Stomach smooth muscle (tissue), 2 donors: ENCODE measurements around the gene SCD5.

Experiments used
- H3K27ac ChIP-seq: one replicate; pipeline ENCODE4 v1.7.0; 2013; ENCODE audit warnings: mild to moderate bottlenecking, low read length, inconsistent platforms
- H3K27me3 ChIP-seq, 2 donors: one replicate each; pipeline ENCODE4 v1.7.0; 2013; ENCODE audit warnings: low read length in 2 of 2; ENCODE audit not compliant: insufficient read depth in 2 of 2, control insufficient read depth in 1 of 2
- H3K36me3 ChIP-seq, 2 donors: one replicate each; pipeline ENCODE4 v1.7.0; 2013; ENCODE audit warnings: low read length in 2 of 2; ENCODE audit not compliant: control insufficient read depth in 2 of 2, insufficient read depth in 2 of 2
- H3K4me1 ChIP-seq: one replicate; pipeline ENCODE4 v1.7.0; 2013; ENCODE audit warnings: low read length; ENCODE audit not compliant: control insufficient read depth, insufficient read depth
- H3K4me3 ChIP-seq, 2 donors: one replicate each; pipeline ENCODE4 v1.7.0; 2013; ENCODE audit warnings: low read length in 2 of 2
- H3K9ac ChIP-seq, 2 donors: one replicate each; pipeline ENCODE4 v1.7.0; 2013; ENCODE audit warnings: low read length in 2 of 2, mild to moderate bottlenecking in 1 of 2
- H3K9me3 ChIP-seq, 2 donors: one replicate each; pipeline ENCODE4 v1.7.0; 2013; ENCODE audit warnings: low read length in 2 of 2; ENCODE audit not compliant: control insufficient read depth in 2 of 2
- donor health status: healthy.
- donor health status: Pancreatic carcinoma.

The SCD5 gene

DNA sequence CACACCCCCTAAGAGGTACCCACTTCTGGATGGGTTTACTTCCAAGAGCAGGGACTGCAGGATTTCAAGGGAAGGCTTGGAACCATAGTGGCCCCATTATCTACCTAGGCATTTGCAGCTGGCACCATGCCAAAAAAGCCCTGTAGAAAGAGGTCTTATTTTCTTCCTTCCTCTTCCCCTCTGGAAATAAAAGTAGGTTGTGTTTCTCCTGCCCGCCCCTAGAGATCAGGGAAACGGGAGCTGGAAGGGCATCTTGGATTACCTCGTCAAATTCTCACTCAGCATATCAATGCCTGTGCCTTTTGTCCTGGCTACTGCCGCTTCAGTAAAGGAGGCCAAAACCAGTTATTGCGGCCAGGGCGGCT is 1.6 kb downstream of the SCD5 start:
- H3K4me1 ChIP-seq, result peaks cover 14% of the 10 kb centered on the region
- no peaks in the 10 kb centered on the region for H3K27me3 ChIP-seq
- H3K9ac ChIP-seq, result no peak overlapping the region
- no peaks in the 10 kb centered on the region for H3K9me3 ChIP-seq
- no peak overlapping the region for H3K27ac ChIP-seq
- peak overlapping the region; percentile 42 to 81 for H3K4me3 ChIP-seq
- peaks cover 0 to 2% of the 10 kb centered on the region in 2 donors for H3K36me3 ChIP-seq

DNA sequence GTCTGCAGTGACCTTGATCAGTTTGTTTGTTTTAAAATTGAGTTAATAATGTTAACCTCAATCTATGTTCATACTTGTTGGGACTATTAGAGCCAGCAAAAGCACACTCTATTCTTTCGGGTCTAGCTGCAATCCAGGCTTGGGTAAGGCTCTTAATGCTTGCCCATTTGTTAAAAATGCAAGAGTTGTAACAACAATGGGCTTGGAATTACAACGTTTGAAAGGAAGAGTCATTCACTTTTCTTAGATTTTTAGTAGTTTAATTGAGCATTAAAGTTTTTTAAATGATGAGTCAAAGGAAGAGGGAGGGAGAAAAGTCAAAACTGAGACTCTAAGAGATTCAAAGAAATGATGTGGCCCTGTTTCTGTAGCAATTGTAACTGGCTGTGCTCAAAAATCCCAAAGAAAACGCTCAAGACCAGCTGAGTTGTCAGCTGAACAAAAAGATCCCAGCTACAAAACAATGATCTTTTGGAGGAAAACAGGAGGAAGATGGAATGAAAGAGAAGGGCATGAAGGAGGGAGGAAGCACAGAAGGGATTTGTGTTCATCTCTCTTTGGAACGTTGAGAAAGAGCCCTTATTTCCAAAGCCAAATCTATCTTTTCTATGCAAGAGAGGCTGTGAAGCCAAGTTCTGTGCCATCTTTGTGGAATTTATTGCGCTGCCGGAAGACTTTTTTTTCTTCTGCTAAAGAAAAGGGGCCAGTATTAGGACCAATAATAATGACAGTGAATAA is 5.5 kb downstream of the SCD5 start:
- Histone ChIP-seq H3K9ac (no peak overlapping the region), H3K36me3 (peaks cover 0 to 2% of the 10 kb centered on the region in 2 donors), H3K9me3 (no peaks in the 10 kb centered on the region), H3K4me1 (peaks cover 18% of the 10 kb centered on the region), H3K27ac (no peak overlapping the region), H3K27me3 (no peaks in the 10 kb centered on the region), H3K4me3 (no peak overlapping the region)

DNA sequence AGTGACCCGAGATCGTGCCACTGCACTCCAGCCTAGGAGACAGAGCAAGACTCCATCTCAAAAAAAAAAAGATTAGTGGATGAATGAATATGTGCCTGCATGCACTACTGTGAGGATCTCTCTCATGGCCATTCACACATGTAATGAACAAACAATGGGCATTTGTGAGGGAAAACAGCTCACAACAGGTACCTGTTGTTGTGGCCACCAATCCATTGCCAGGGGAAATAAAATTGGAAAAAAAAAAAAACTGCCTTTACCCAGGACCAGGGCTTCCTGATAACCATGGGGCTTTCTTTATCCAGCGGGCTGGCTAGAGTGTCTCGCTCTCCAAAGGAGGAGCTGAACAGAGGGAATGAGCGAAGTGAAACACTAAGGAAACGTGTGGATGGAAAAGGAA is 7.4 kb downstream of the SCD5 start:
- H3K9ac ChIP-seq, result no peak overlapping the region
- H3K27me3 ChIP-seq, result no peaks in the 10 kb centered on the region
- H3K27ac ChIP-seq, result no peak overlapping the region
- H3K36me3 ChIP-seq, result peaks cover 2 to 4% of the 10 kb centered on the region in 2 donors
- H3K4me3 ChIP-seq, result no peak overlapping the region
- no peaks in the 10 kb centered on the region for H3K9me3 ChIP-seq
- peaks cover 9% of the 10 kb centered on the region for H3K4me1 ChIP-seq

DNA sequence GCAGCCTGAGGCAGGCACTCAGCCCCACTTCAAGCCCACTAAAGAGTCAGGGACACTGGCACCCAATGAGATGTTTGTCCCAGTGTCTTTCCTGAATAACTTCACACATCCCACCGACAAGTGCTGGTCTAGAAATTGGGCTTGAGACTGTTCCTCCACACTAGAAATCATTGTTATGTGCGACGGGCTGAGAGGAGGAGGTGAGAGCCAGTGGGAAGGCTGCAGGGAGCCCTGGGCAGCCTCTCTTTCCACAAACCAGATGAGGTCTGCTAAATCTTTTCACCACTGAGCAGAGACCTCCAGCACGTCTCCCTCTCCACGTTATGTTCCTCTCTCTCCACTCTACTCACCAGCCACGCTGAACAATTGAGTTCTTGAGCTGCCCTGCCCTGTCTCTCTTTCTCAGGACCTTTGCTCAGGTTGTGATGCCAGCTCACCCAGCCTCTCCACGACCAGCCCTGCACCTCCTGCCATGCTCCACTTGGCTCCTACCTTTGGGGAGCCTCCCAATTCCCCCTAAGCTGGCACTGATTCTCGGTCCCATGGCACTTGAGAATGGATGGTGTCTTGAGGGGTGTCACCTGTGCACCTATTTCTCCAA is 8.4 kb downstream of the SCD5 start:
- peaks cover 2 to 4% of the 10 kb centered on the region in 2 donors for H3K36me3 ChIP-seq
- no peak overlapping the region for H3K9ac ChIP-seq
- H3K27ac ChIP-seq, result no peak overlapping the region
- peaks cover 9% of the 10 kb centered on the region for H3K4me1 ChIP-seq
- no peaks in the 10 kb centered on the region for H3K9me3 ChIP-seq
- H3K27me3 ChIP-seq, result no peaks in the 10 kb centered on the region
- H3K4me3 ChIP-seq, result no peak overlapping the region

DNA sequence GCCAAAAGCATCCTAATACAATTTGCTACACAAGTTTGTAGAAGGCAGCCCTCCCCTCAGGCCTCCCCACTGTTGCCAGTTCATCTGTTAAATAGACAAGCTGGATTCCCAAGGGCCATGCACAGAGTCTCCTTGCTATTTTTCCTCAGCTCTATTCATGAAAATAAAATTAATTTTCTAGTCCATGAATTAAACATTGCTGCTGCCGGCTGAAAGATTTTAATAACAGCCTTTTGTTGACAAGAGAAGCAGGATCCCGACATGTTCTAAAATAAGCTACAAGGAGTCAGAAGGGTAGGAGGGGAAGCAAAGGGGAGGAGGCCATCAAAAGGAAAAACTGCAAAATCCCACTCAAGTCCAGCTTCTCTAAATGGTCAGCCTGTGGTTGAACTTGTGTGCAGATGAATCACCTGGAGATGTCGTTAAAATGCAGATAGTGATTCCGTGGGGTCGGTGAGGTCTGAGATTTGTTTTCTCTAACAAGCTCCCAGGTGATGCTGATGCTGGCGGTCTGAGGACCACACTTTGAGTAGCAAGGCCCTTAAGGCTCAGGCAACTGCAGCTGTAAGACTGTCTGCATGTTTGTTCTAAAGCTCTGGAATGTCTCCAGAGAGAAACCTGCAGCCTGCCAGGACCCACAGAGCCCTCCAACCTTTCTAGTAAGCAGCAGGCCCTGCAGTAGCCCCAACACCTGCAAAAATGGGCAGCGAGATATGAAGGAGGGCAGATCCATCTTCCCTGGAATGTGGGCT is 9.4 kb downstream of the SCD5 start:
- Histone ChIP-seq H3K27me3 (no peaks in the 10 kb centered on the region), H3K9ac (peak overlapping the region in 1 of 2 donors; percentile 28), H3K4me1 (peaks cover 14% of the 10 kb centered on the region), H3K36me3 (peaks cover 0 to 4% of the 10 kb centered on the region in 2 donors), H3K4me3 (no peak overlapping the region), H3K9me3 (no peaks in the 10 kb centered on the region), H3K27ac (no peak overlapping the region)

DNA sequence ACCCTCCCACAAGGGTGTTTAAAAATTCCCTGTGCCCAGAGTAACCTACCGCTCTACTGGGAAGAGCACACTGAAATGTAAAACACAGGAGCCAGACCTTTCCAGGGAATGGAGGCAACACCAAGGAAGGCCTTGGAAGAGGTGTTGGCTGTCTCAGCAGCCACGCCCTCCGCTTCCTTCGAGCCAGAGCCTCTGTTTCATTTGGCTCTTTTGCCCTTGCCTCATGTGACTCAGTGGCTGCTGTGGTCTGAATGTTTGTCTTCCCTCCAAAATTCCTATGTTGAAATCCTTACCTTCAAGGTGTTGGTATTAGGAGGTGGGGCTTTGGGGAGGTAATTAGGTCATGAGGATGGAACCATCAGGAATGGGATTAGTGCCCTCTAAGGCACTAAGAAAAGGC is 11.3 kb downstream of the SCD5 start:
- Histone ChIP-seq H3K4me1 (peaks cover 14% of the 10 kb centered on the region), H3K27ac (no peak overlapping the region)

DNA sequence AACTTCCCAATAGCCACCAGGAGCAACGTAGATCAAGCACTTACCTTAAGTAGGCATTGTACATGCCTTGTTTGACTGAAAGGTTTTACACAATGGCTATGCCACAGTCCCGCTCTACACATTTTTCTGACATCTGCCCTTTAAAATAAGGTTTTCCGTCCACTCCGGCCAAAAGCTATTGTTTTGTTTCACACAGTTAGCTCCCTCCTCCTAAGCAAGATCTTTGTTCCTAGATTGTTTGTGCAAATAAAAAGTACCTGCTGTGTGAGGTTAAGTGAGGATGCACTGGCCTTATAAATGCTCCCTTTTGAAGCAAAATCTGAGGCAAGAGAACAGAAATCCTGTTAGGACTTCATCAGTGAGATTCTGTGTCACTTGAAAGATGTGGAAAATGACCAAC is 11.8 kb downstream of the SCD5 start:
- no peak overlapping the region for H3K4me3 ChIP-seq
- H3K4me1 ChIP-seq, result peaks cover 14% of the 10 kb centered on the region
- H3K36me3 ChIP-seq, result peaks cover 0 to 4% of the 10 kb centered on the region in 2 donors
- H3K27ac ChIP-seq, result no peak overlapping the region
- no peaks in the 10 kb centered on the region for H3K27me3 ChIP-seq
- no peaks in the 10 kb centered on the region for H3K9me3 ChIP-seq
- no peak overlapping the region for H3K9ac ChIP-seq

More for the DNA sequence above, 11.3 kb downstream of the SCD5 start:
- H3K36me3 ChIP-seq, result peaks cover 0 to 4% of the 10 kb centered on the region in 2 donors
- H3K9ac ChIP-seq, result no peak overlapping the region
- no peak overlapping the region for H3K4me3 ChIP-seq
- no peaks in the 10 kb centered on the region for H3K27me3 ChIP-seq
- H3K9me3 ChIP-seq, result no peaks in the 10 kb centered on the region

DNA sequence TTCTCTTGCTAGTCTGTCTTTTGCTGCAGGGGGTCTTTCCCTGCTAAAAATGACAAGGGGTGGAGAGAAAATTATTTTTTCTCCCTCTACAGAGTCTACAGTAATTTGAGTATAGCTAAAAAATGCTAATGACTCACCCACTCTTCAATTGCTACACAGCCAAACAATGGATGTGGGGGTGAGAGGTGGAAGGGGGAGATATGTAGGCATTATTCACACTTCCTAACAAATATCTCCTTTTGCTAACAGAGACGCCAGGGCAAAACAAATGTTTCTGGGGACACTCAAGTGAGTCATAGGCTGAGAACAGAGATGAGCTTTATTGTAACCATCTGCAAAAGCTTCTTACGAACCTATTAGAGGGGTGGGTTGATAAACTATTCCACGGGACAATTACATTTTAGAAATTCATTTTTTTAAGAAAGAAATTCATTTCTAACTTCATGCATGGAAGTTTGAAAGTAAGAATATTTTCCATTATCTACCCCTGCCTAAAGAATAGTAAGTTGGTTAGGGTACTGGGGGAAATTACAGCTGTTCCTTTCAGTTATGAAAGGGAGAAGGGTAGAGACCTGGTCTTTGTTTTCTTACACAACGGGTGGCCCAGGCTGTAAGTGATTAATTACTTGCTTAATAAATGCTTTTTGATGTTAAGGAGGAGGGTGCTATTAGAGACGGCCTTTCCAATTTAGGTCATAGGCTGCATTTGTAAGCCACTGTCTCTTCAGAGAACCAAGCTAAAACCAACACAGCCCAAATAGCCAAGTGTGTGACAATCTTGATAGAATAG is 12.8 kb downstream of the SCD5 start:
- peaks cover 0 to 4% of the 10 kb centered on the region in 2 donors for H3K36me3 ChIP-seq
- no peak overlapping the region for H3K27ac ChIP-seq
- peaks cover 14% of the 10 kb centered on the region for H3K4me1 ChIP-seq
- H3K9ac ChIP-seq, result no peak overlapping the region
- no peak overlapping the region for H3K4me3 ChIP-seq
- H3K9me3 ChIP-seq, result no peaks in the 10 kb centered on the region
- H3K27me3 ChIP-seq, result no peaks in the 10 kb centered on the region

DNA sequence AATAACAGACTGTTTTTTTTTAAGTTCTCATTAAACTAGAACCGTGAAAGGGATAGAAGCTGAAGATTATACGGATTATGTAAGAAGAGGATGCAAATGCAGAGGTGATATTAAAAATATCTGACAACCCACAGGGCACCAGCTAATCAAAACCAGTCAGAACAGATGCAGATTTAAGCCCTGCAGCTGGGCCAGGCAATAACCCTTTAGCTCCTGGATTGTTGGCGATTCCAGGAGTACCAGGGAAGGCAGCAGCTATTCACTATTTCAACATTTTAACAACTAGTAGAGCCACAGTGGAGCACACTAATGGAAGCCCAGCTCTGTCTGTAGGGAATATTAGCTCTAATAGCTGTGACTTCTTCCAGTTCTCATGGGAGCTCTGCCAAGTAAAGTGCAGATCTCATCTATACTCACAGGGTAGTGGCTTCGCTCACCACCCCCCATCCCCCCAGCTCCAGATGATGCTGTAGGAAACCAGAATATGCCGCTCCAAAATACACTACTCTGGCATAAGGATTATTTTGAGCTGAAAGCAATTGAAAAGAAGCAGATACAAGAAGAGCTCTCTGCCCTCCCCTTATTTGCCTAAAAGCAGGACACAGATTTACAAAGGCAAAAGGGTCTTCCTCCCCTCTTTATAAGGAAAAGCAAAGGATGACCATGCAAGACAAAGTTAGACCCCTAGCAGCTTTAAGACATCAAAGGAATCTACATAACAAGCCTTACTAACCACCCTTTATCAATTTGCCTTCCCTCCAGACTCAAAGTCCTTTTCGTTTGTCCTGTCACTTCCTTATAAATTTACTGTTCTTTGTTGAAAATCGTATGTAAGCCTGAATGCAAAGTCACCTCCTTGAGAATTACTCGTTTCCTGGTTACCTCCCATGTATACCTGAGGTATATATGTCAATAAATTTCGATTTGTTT is 13.7 kb downstream of the SCD5 start:
- Histone ChIP-seq H3K4me3 (no peak overlapping the region), H3K36me3 (peaks cover 0 to 4% of the 10 kb centered on the region in 2 donors), H3K27me3 (no peaks in the 10 kb centered on the region), H3K27ac (no peak overlapping the region), H3K9me3 (no peaks in the 10 kb centered on the region), H3K9ac (no peak overlapping the region), H3K4me1 (peaks cover 14% of the 10 kb centered on the region)
